HepG2 (cell line): Measurements from ENCODE around the gene KIF6. TPM values are rescaled to one million over a fixed set of nuclear protein-coding genes. Genes with fewer than 3 reads are reported as not detected.

Source experiments
- ATAC-seq: fragments of 200-7000 bp; cut with Tn5 transposase; 3 replicates; pipeline ENCODE4 v1.9.1; 2020; ENCODE audit warnings: mild to moderate bottlenecking, moderate library complexity
- BruUV-seq: library from RNA; stranded (reverse); fragments of 400-500 nt; replicated peaks from 2 replicates; lab custom pipeline; 2021; lab: Mats Ljungman, UMichigan
- CTCF ChIA-PET: fragments of 300-600 bp; formaldehyde crosslinking; extraction: SDS; loops from one replicate; lab custom pipeline; 2021; ENCODE audit warnings: low total read pairs, inconsistent platforms, low intra/inter-chr PET ratio; lab: Yijun Ruan, JAX
- POLR2A ChIA-PET: fragments of 350-600 bp; sonication (Branson Sonifier 250); formaldehyde crosslinking; loops from one replicate; lab custom pipeline; 2020; ENCODE audit warnings: antibody characterized with exemption, inconsistent platforms; lab: Yijun Ruan, JAX
- DNase-seq: peaks from one replicate; pipeline ENCODE4 v3.0.0-alpha.2; 2015; ENCODE audit warnings: low spot score
- FAIRE-seq: peaks from 3 replicates; lab custom pipeline; 2011; peaks lifted over from hg19 to GRCh38; lab: Jason Lieb, UNC
- H2AFZ ChIP-seq: one replicate; pipeline ENCODE4 v1.6.1; 2011; ENCODE audit warnings: low read length, inconsistent platforms
- H3K27ac ChIP-seq: fragments of 300-600 bp; 3 replicates; pipeline ENCODE4 v1.8.0; 2011; ENCODE audit warnings: mixed run types, mild to moderate bottlenecking, mixed read lengths, low read length, inconsistent platforms; ENCODE audit not compliant: insufficient read depth; ENCODE audit errors: extremely low read length
- H3K27me3 ChIP-seq, 2 experiments: fragments of 200-600 bp in 1 of 2; 2 replicates in 1 of 2; 3 replicates in 1 of 2; pipeline versions ENCODE4 v1.6.0 to v1.8.0; 2011; ENCODE audit warnings: low read length in 2 of 2, mild to moderate bottlenecking in 2 of 2, moderate library complexity in 2 of 2, inconsistent platforms in 1 of 2; ENCODE audit not compliant: insufficient read depth in 2 of 2, control insufficient read depth in 1 of 2
- H3K36me3 ChIP-seq, 2 experiments: fragments of 200-600 bp in 1 of 2; replicated peaks in 1 of 2; 2 replicates in 1 of 2; 3 replicates in 1 of 2; pipeline versions ENCODE4 v1.5.1 to v1.8.0; 2011; ENCODE audit warnings: low read length in 2 of 2, inconsistent platforms in 1 of 2; ENCODE audit not compliant: insufficient read depth in 2 of 2, control insufficient read depth in 1 of 2
- H3K4me1 ChIP-seq: 2 replicates; pipeline ENCODE4 v1.5.1; 2012; ENCODE audit warnings: low read length, inconsistent platforms; ENCODE audit not compliant: insufficient read depth
- H3K4me2 ChIP-seq: 2 replicates; pipeline ENCODE4 v1.6.0; 2011; ENCODE audit warnings: low read depth, low read length, inconsistent platforms
- H3K4me3 ChIP-seq, 3 experiments: fragments of 200-600 bp in 1 of 3; sonication (generic), shearing (Covaris generic) in 1 of 3; replicated peaks in 1 of 3; 2 replicates each; pipeline ENCODE4 v1.5.1; 2011 to 2016; ENCODE audit warnings: low read length in 3 of 3, inconsistent platforms in 2 of 3, low read depth in 2 of 3, mild to moderate bottlenecking in 2 of 3, control low read depth in 1 of 3, mixed read lengths in 1 of 3; ENCODE audit not compliant: insufficient read depth in 1 of 3
- H3K79me2 ChIP-seq: one replicate; pipeline ENCODE4 v1.6.1; 2011; ENCODE audit warnings: low read length, inconsistent platforms; ENCODE audit not compliant: insufficient read depth
- H3K9ac ChIP-seq: 2 replicates; pipeline ENCODE4 v1.6.0; 2011; ENCODE audit warnings: mild to moderate bottlenecking, low read depth, low read length, inconsistent platforms; ENCODE audit not compliant: insufficient read depth
- H3K9me3 ChIP-seq: 2 replicates; pipeline ENCODE4 v1.5.1; 2012; ENCODE audit warnings: mild to moderate bottlenecking, low read length
- H4K20me1 ChIP-seq: 2 replicates; pipeline ENCODE4 v1.6.0; 2011; ENCODE audit warnings: inconsistent platforms, mild to moderate bottlenecking, low read length, moderate library complexity; ENCODE audit not compliant: insufficient read depth
- CEBPB ChIP-seq: IDR thresholded peaks from 2 replicates; pipeline ENCODE4 v1.6.1; 2011; ENCODE audit warnings: low read depth, low read length, improper control_type of control experiment, borderline replicate concordance
- CHCHD3 ChIP-seq: sonication (generic); formaldehyde crosslinking; IDR thresholded peaks from 2 replicates; pipeline ENCODE4 v1.8.0; 2022; ENCODE audit warnings: mild to moderate bottlenecking, missing genetic modification reagents, moderate library complexity
- FOXC1 ChIP-seq: sonication (generic); formaldehyde crosslinking; IDR thresholded peaks from 2 replicates; pipeline ENCODE4 v1.8.0; 2022; ENCODE audit warnings: mild to moderate bottlenecking, missing genetic modification reagents, borderline replicate concordance
- HDAC2 ChIP-seq: sonication (generic); formaldehyde crosslinking; IDR thresholded peaks from 2 replicates; pipeline ENCODE4 v1.4.0; 2020; ENCODE audit warnings: missing genetic modification reagents
- HNF4A ChIP-seq: sonication (generic); formaldehyde crosslinking; IDR thresholded peaks from 2 replicates; pipeline ENCODE4 v1.4.0; 2020; ENCODE audit warnings: missing genetic modification reagents
- HNRNPK ChIP-seq: fragments of 200-400 bp; formaldehyde crosslinking; IDR thresholded peaks from 2 replicates; pipeline ENCODE4 v1.6.1; 2018; ENCODE audit warnings: low read length, low read depth, moderate library complexity, mild to moderate bottlenecking; ENCODE audit not compliant: poor library complexity, severe bottlenecking
- KDM4B ChIP-seq: sonication (generic); formaldehyde crosslinking; IDR thresholded peaks from 2 replicates; pipeline ENCODE4 v1.4.0; 2020; ENCODE audit warnings: missing genetic modification reagents
- KMT2B ChIP-seq: IDR thresholded peaks from 2 replicates; pipeline ENCODE4 v1.6.1; 2016; ENCODE audit warnings: missing genetic modification reagents, missing compliant biosample characterization
- MAFK ChIP-seq, 2 experiments: IDR thresholded peaks in 1 of 2; conservative IDR thresholded peaks in 1 of 2; 2 replicates each; pipeline ENCODE4 v1.6.1; 2011; ENCODE audit warnings: improper control_type of control experiment in 2 of 2, low read length in 2 of 2
- POLR2AphosphoS5 ChIP-seq: IDR thresholded peaks from 2 replicates; pipeline ENCODE4 v1.6.1; 2012; ENCODE audit warnings: low read depth, low read length
- TBP ChIP-seq: sonication (generic); formaldehyde crosslinking; IDR thresholded peaks from 2 replicates; pipeline ENCODE4 v1.5.0; 2020; ENCODE audit warnings: missing genetic modification reagents
- ZBTB7B ChIP-seq: sonication (generic); formaldehyde crosslinking; IDR thresholded peaks from 2 replicates; pipeline ENCODE4 v1.4.0; 2020; ENCODE audit warnings: missing genetic modification reagents
- ZGPAT ChIP-seq: IDR thresholded peaks from 2 replicates; pipeline ENCODE4 v1.6.1; 2016; ENCODE audit warnings: mild to moderate bottlenecking
- ZNF235 ChIP-seq: sonication (generic); formaldehyde crosslinking; IDR thresholded peaks from 2 replicates; pipeline ENCODE4 v1.8.1; 2023; ENCODE audit warnings: mild to moderate bottlenecking, missing genetic modification reagents, borderline replicate concordance
- ZNF331 ChIP-seq: sonication (generic); formaldehyde crosslinking; IDR thresholded peaks from 2 replicates; pipeline ENCODE4 v1.4.0; 2020; ENCODE audit warnings: missing genetic modification reagents
- ZNF44 ChIP-seq: sonication (generic); formaldehyde crosslinking; IDR thresholded peaks from 2 replicates; pipeline ENCODE4 v1.5.1; 2020; ENCODE audit warnings: mild to moderate bottlenecking, missing genetic modification reagents
- ZNF605 ChIP-seq: sonication (generic); formaldehyde crosslinking; IDR thresholded peaks from 2 replicates; pipeline ENCODE4 v1.8.0; 2022; ENCODE audit warnings: mild to moderate bottlenecking, missing genetic modification reagents
- ZNF678 ChIP-seq: sonication (generic); formaldehyde crosslinking; IDR thresholded peaks from 2 replicates; pipeline ENCODE4 v1.4.0; 2020; ENCODE audit warnings: mild to moderate bottlenecking, missing genetic modification reagents
- ZNF841 ChIP-seq: sonication (generic); formaldehyde crosslinking; IDR thresholded peaks from 2 replicates; pipeline ENCODE4 v1.8.1; 2023; ENCODE audit warnings: missing genetic modification reagents, borderline replicate concordance
- ZZZ3 ChIP-seq: sonication (generic); formaldehyde crosslinking; IDR thresholded peaks from 2 replicates; pipeline ENCODE4 v1.4.0; 2020; ENCODE audit warnings: missing genetic modification reagents, mild to moderate bottlenecking, borderline replicate concordance
- WGBS: methylation state at CpG from one replicate; pipeline ENCODE4 v1.1.6; 2017; ENCODE audit warnings: low lambda C conversion rate; 5-methylcytosine and 5-hydroxymethylcytosine counted together
- in situ Hi-C: cut with HindIII; loops from 2 replicates; pipeline ENCODE4 v1.10.0; 2017; ENCODE audit warnings: low pct_unique_long_range_greater_than_20kb; ENCODE audit not compliant: extremely low pct_ligation_motif_present
- intact Hi-C: fragments of 100-400 bp; cut with micrococcal nuclease; formaldehyde crosslinking; loops from one replicate; pipeline ENCODE4 v1.10.0; 2022; ENCODE audit not compliant: unreplicated experiment
- polyA plus RNA-seq, 8 experiments: library from polyadenylated mRNA; depleted of rRNA in 3 of 8; stranded (reverse) in 7 of 8; unstranded in 1 of 8; fragments of >200 nt; fragmentation: Illumina TruSeq in 4 of 8; extraction: Trizol in 4 of 8; gene quantifications; 2 replicates each; pipeline versions ENCODE4 v1.2.1 to v1.2.3, GENCODE V29; 2011 to 2016; ENCODE audit warnings: low read depth in 4 of 8, missing spikeins in 1 of 8, mixed read lengths in 1 of 8; ENCODE audit not compliant: insufficient read depth in 1 of 8
- total RNA-seq, 5 experiments: library from RNA; depleted of rRNA; stranded (reverse); fragments of >200 nt; fragmentation: Illumina TruSeq; extraction: Trizol; gene quantifications; 2 replicates each; pipeline ENCODE4 v1.2.3, GENCODE V29; 2016; ENCODE audit warnings: low read depth in 1 of 5

KIF6 gene
- total and polyA plus RNA-seq, 2 of the 13 experiments (the other 11 are each of a cell fraction or from before 2014, with no cell fraction given), result 0.04 to 0.27 TPM

GRCh38 chr6:39375405-39375804 is 349.8 kb downstream of the KIF6 start:
- no peaks in the 10 kb centered on the region for H4K20me1 ChIP-seq
- no peak overlapping the region for H3K27ac ChIP-seq
- TF ChIP-seq CHCHD3, result no peak
- TF ChIP-seq ZNF44 (CRISPR knock-in tag), result no peak
- H3K79me2 ChIP-seq, result no peaks in the 10 kb centered on the region
- POLR2A ChIA-PET, result no interaction called here
- H3K9me3 ChIP-seq, result no peaks in the 10 kb centered on the region
- no peak overlapping the region for H2AFZ ChIP-seq
- in situ Hi-C loops (loop anchor here (10.0 kb wide), 1 partner anchor 939 kb away; no protein-coding TSS in a partner anchor), intact Hi-C loops (loop anchor here (10.0 kb wide), 1 partner anchor 929 kb away; no protein-coding TSS in a partner anchor)
- H3K27me3 ChIP-seq, result no peaks in the 10 kb centered on the region
- 2% methylated on average over 3 of the region's 3 CpGs for WGBS
- no peaks in the 10 kb centered on the region for H3K36me3 ChIP-seq
- no peak for DNase-seq
- no peaks in the 10 kb centered on the region for H3K4me1 ChIP-seq
- no TSS peak for BruUV-seq
- CTCF ChIA-PET, result no interaction called here
- no peak overlapping the region for H3K9ac ChIP-seq
- no peak for ATAC-seq
- no peak for FAIRE-seq
- no peak overlapping the region for H3K4me3 ChIP-seq
- no peak overlapping the region for H3K4me2 ChIP-seq

DNA sequence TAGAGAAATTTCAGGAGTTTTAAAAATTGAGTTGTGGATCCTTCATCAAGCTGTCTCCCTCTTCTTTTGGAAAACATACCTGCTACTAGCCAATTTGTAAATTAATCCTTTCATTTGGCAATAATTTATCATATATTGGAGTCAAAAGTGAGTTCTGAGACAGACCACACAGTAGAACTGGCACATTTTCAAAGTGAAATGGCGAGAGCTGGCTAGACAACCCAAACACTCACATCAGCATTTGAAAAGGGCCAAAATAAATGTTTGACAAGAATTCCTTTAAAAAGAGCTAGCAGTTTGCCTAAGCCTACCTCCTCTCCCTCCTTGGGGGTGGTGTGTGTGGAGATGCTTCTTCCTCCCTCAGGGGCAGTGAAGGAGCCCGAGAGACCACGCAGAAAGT is 354.8 kb downstream of the KIF6 start:
- no peak overlapping the region for H3K4me3 ChIP-seq
- CTCF ChIA-PET, result no interaction called here
- H3K4me2 ChIP-seq, result no peak overlapping the region
- H3K4me1 ChIP-seq, result no peaks in the 10 kb centered on the region
- no TSS peak for BruUV-seq
- FAIRE-seq, result no peak
- H3K27me3 ChIP-seq, result no peaks in the 10 kb centered on the region
- TF ChIP-seq ZGPAT (CRISPR knock-in tag), result no peak
- no peak for TF ChIP-seq HNF4A (CRISPR knock-in tag)
- no peak for TF ChIP-seq POLR2AphosphoS5
- TF ChIP-seq ZNF235 (CRISPR knock-in tag), result no peak
- no peak for TF ChIP-seq TBP (CRISPR knock-in tag)
- no peak for TF ChIP-seq HNRNPK
- no peak for TF ChIP-seq KMT2B (CRISPR knock-in tag)
- TF ChIP-seq KDM4B (CRISPR knock-in tag), result no peak
- TF ChIP-seq CEBPB, result no peak
- no peak for TF ChIP-seq ZZZ3
- no peak for TF ChIP-seq FOXC1
- no peak for TF ChIP-seq ZBTB7B (CRISPR knock-in tag)
- TF ChIP-seq ZNF605 (CRISPR knock-in tag), result no peak
- no peak for TF ChIP-seq ZNF841
- no peak for TF ChIP-seq ZNF331
- no peak for TF ChIP-seq ZNF678 (CRISPR knock-in tag)
- TF ChIP-seq MAFK (conservative IDR thresholded peaks at IDR 0.05 in 1 of 2, IDR thresholded peaks at IDR 0.05 in 1 of 2; ENCODE audit: low read length in 2 of 2), result no peak
- no peak for TF ChIP-seq HDAC2 (CRISPR knock-in tag)
- no peak overlapping the region for H2AFZ ChIP-seq
- H3K9ac ChIP-seq, result no peak overlapping the region
- in situ Hi-C loops, result loop anchor here (10.0 kb wide), 1 partner anchor 944 kb away; no protein-coding TSS in a partner anchor
- intact Hi-C loops, result loop anchor here (10.0 kb wide), 1 partner anchor 934 kb away; no protein-coding TSS in a partner anchor
- no peaks in the 10 kb centered on the region for H3K79me2 ChIP-seq
- ATAC-seq, result no peak
- no peaks in the 10 kb centered on the region for H3K9me3 ChIP-seq
- H3K27ac ChIP-seq, result no peak overlapping the region
- 33% methylated on average over 3 of the region's 3 CpGs for WGBS
- DNase-seq, result no peak
- H3K36me3 ChIP-seq, result no peaks in the 10 kb centered on the region
- POLR2A ChIA-PET, result no interaction called here
- no peaks in the 10 kb centered on the region for H4K20me1 ChIP-seq
